Measurements from ENCODE around the gene STAT4. TPM values are rescaled to one million over a fixed set of nuclear protein-coding genes. Genes with fewer than 3 reads are reported as not detected.

Gene STAT4
- total RNA-seq, 2 experiments from 2014 or later, result 77.1 to 83.0 TPM

DNA sequence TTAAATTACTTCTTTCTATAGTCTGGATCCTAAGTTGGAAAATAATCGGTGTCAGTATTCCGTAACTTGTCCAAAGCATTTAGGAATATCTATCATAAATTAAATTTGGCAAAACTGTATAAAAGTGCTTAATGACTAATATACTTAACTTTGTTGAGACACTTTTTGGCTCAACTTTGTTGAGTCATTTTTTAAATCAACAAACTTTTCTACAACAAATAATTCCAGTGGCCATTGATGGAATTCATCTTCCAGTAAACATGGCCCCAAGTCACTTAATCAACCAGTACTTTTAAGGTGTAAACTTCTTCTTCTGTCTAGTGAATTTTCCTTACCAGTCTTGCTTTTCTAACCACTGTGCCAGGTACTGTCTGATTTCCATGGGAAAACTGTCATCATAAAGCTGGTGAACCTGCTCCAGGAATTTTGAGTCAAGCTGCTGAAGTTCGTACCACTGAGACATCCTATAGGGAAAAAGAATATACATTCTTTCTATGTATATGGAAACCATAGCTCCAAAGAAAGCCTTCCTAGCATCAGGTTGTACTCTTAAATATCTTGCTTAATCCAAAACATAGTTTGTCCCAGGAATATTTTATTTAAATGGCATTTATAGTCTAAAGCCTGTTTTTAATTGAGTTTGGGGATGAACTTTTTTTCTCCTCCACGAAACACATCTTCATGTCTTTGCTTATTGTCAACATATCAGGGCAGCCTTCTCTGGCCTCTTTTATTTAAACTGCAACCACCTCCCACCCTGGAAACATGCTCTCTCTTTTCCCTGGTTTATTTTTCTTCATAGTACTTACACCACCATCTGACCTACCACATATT is 141.0 kb downstream of the STAT4 start:
- TF ChIP-seq, protein P1, sequence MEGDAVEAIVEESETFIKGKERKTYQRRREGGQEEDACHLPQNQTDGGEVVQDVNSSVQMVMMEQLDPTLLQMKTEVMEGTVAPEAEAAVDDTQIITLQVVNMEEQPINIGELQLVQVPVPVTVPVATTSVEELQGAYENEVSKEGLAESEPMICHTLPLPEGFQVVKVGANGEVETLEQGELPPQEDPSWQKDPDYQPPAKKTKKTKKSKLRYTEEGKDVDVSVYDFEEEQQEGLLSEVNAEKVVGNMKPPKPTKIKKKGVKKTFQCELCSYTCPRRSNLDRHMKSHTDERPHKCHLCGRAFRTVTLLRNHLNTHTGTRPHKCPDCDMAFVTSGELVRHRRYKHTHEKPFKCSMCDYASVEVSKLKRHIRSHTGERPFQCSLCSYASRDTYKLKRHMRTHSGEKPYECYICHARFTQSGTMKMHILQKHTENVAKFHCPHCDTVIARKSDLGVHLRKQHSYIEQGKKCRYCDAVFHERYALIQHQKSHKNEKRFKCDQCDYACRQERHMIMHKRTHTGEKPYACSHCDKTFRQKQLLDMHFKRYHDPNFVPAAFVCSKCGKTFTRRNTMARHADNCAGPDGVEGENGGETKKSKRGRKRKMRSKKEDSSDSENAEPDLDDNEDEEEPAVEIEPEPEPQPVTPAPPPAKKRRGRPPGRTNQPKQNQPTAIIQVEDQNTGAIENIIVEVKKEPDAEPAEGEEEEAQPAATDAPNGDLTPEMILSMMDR (IDR thresholded peaks at IDR 0.05), result no peak
- intact Hi-C loops (cut with DNase I, micrococcal nuclease), result loop anchor here (5.0 to 10.0 kb wide), 2 partner anchors 32 to 1225 kb away; partner anchors contain the start of genes ORMDL1 (in 1 of the 2) and PMS1 (in 1 of the 2)
- POLR2A ChIA-PET, result interaction anchor here (0.8 to 5.7 kb wide), 4 partner anchors 10 to 22 kb away, joined by 3 to 164 read pairs (median 31); no protein-coding TSS in a partner anchor
- CTCF ChIA-PET, result no interaction called here
- DNase-seq (no peak), ATAC-seq (ENCODE audit: poor library complexity) (no peak)
- H3K4me3 ChIP-seq (ENCODE audit: low read length), result no peak overlapping the region
- Mint-ChIP-seq H3K9me3 (no peaks in the 10 kb centered on the region), H3K4me1 (ENCODE audit: low read depth) (peaks cover 61% of the 10 kb centered on the region), H3K36me3 (ENCODE audit: low read depth) (peaks cover 66% of the 10 kb centered on the region), H3K27ac (peak overlapping the region; percentile 85), H3K27me3 (no peaks in the 10 kb centered on the region), H3K4me3 (peak overlapping the region; percentile 8)
- H3K27ac ChIP-seq (ENCODE audit: low read depth in 1 of 2, low read length in 2 of 2), result peak overlapping the region in 1 of 2 donors; percentile 31
- H3K36me3 ChIP-seq (ENCODE audit: insufficient read depth, low read length), result peaks cover 60% of the 10 kb centered on the region
- no peaks in the 10 kb centered on the region for H3K9me3 ChIP-seq (ENCODE audit: control insufficient read depth in 1 of 2, insufficient read depth in 1 of 2, low read length in 2 of 2)
- no peaks in the 10 kb centered on the region for H3K27me3 ChIP-seq (ENCODE audit: control insufficient read depth in 1 of 2, insufficient read depth in 2 of 2, low read length in 2 of 2)
- peaks cover 57% of the 10 kb centered on the region for H3K4me1 ChIP-seq (ENCODE audit: insufficient read depth, low read length)

DNA sequence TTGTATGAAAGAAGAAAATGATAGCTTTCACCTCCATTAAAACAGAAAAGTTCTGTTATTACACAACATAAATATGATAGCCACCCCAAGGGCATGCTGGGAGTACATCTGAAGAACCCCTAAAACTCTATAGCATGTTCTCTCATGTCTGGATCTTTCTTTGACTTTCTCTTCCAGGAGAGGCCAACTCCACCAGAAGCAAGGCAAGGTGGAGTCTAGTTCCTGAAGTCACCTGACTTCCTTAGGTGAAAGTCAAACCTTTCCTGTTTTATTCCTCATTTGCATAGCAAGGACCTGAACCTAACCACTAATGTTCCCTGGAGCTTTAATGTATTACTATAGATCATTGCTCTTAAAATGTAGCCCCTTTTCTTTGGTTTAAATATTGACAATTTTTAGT is 142.5 kb downstream of the STAT4 start:
- Mint-ChIP-seq H3K4me1 (ENCODE audit: low read depth) (peaks cover 75% of the 10 kb centered on the region), H3K27me3 (no peaks in the 10 kb centered on the region), H3K36me3 (ENCODE audit: low read depth) (peaks cover 81% of the 10 kb centered on the region), H3K4me3 (no peak overlapping the region), H3K9me3 (no peaks in the 10 kb centered on the region), H3K27ac (peak overlapping the region; percentile 48)
- ChIA-PET CTCF (interaction anchor here (1.0 to 1.1 kb wide), 2 partner anchors 21 to 44 kb away, joined by 3 to 4 read pairs; no protein-coding TSS in a partner anchor), POLR2A (interaction anchor here (0.9 to 3.1 kb wide), 5 partner anchors 12 to 142 kb away, joined by 3 to 17 read pairs (median 5); partner anchors contain the start of gene STAT4)
- Histone ChIP-seq H3K27me3 (ENCODE audit: control insufficient read depth in 1 of 2, insufficient read depth in 2 of 2, low read length in 2 of 2) (no peaks in the 10 kb centered on the region), H3K36me3 (ENCODE audit: insufficient read depth, low read length) (peaks cover 74% of the 10 kb centered on the region), H3K4me3 (ENCODE audit: low read length) (no peak overlapping the region), H3K9me3 (ENCODE audit: control insufficient read depth in 1 of 2, insufficient read depth in 1 of 2, low read length in 2 of 2) (no peaks in the 10 kb centered on the region), H3K4me1 (ENCODE audit: insufficient read depth, low read length) (peaks cover 56% of the 10 kb centered on the region), H3K27ac (ENCODE audit: low read depth in 1 of 2, low read length in 2 of 2) (no peak overlapping the region)
- intact Hi-C loops (cut with DNase I, micrococcal nuclease), result no loop called here
- TF ChIP-seq, protein P1 (IDR thresholded peaks at IDR 0.05), result no peak
- ATAC-seq (ENCODE audit: poor library complexity) (no peak), DNase-seq (no peak)

DNA sequence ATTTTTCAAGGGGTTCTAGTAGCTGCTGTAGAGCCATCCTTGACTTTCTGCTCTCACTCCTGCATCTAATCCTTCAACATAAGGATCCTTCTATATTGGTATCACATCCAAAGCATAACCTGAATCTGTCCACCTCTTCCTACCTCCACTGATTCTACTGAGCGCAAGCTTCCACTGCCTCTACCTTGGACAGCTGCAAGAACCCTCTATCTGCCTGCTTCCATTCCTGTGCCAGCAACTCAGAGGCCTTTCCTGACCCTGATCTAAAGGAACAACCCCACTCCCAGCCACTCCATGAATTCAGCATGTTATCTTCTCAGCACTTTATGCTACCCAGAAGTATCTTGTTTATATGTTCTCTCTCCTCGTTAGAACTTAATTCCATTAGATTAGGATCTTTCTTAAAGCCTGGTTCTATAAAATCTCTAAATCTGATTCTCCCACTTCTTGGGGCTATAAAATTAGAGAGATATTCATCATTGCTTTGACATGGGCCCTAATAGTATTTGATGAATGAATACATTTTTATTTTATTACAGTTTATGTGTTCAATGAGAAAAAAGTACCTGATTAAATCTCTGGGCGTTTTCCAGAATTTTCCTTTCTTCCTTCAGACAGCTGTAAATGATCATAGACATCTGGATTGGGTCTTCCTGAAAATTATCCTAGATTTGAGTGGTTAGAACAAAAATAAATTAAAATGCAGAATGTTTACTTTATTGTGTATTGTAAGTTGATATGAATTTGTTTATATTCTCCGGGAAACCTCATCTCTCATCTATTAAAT is 143.6 kb downstream of the STAT4 start:
- no peaks in the 10 kb centered on the region for H3K27me3 Mint-ChIP-seq
- peaks cover 85% of the 10 kb centered on the region for H3K4me1 Mint-ChIP-seq (ENCODE audit: low read depth)
- Histone ChIP-seq H3K36me3 (ENCODE audit: insufficient read depth, low read length) (peaks cover 85% of the 10 kb centered on the region), H3K9me3 (ENCODE audit: control insufficient read depth in 1 of 2, insufficient read depth in 1 of 2, low read length in 2 of 2) (no peaks in the 10 kb centered on the region), H3K4me3 (ENCODE audit: low read length) (no peak overlapping the region), H3K27me3 (ENCODE audit: control insufficient read depth in 1 of 2, insufficient read depth in 2 of 2, low read length in 2 of 2) (no peaks in the 10 kb centered on the region), H3K27ac (ENCODE audit: low read depth in 1 of 2, low read length in 2 of 2) (no peak overlapping the region), H3K4me1 (ENCODE audit: insufficient read depth, low read length) (peaks cover 50% of the 10 kb centered on the region)
- no peak overlapping the region for H3K4me3 Mint-ChIP-seq
- ATAC-seq (ENCODE audit: poor library complexity) (no peak), DNase-seq (no peak)
- peak overlapping the region; percentile 48 for H3K27ac Mint-ChIP-seq
- TF ChIP-seq, protein P1 (IDR thresholded peaks at IDR 0.05), result no peak
- CTCF ChIA-PET, result interaction anchor here (1.1 kb wide), 1 partner anchor 45 kb away, joined by 3 read pairs; no protein-coding TSS in a partner anchor
- no peaks in the 10 kb centered on the region for H3K9me3 Mint-ChIP-seq
- POLR2A ChIA-PET, result interaction anchor here (1.4 to 3.1 kb wide), 4 partner anchors 13 to 143 kb away, joined by 4 to 17 read pairs (median 5); partner anchors contain the start of gene STAT4
- intact Hi-C loops (cut with DNase I, micrococcal nuclease), result no loop called here
- H3K36me3 Mint-ChIP-seq (ENCODE audit: low read depth), result peaks cover 92% of the 10 kb centered on the region

Measured in CD4-positive, alpha-beta T cell (primary cell).